Activated naive CD8-positive, alpha-beta T cell treated with anti-CD3 and anti-CD28 coated beads for 36 hours (primary cell): ENCODE results near the gene ARL6IP4. TPM values are rescaled to one million over a fixed set of nuclear protein-coding genes. Genes with fewer than 3 reads are reported as not detected.

Experiments used
- DNase-seq: peaks from one replicate; pipeline ENCODE4 v3.0.0; 2021
- H3K27ac Mint-ChIP-seq: one replicate; pipeline ENCODE4 v1.8.0; 2022; ENCODE audit warnings: mild to moderate bottlenecking, moderate library complexity, mixed read lengths
- H3K27me3 Mint-ChIP-seq: one replicate; pipeline ENCODE4 v1.8.0; 2022; ENCODE audit warnings: mild to moderate bottlenecking, mixed read lengths
- H3K36me3 Mint-ChIP-seq: one replicate; pipeline ENCODE4 v1.8.0; 2021; ENCODE audit warnings: mild to moderate bottlenecking, mixed read lengths
- H3K4me1 Mint-ChIP-seq: one replicate; pipeline ENCODE4 v1.8.0; 2021; ENCODE audit warnings: mixed read lengths
- H3K4me3 Mint-ChIP-seq: one replicate; pipeline ENCODE4 v1.8.0; 2022; ENCODE audit warnings: mild to moderate bottlenecking, moderate library complexity, mixed read lengths
- H3K9me3 Mint-ChIP-seq: one replicate; pipeline ENCODE4 v1.8.0; 2022; ENCODE audit warnings: mixed read lengths
- total RNA-seq, 2 experiments: library from RNA; stranded (reverse); gene quantifications; one replicate each; pipeline ENCODE4 v1.2.3, GENCODE V29; 2021

ARL6IP4 gene
- total RNA-seq, 2 experiments from 2014 or later = 165 to 168 TPM

- Mint-ChIP-seq H3K27ac (no peak overlapping the region), H3K9me3 (no peaks in the 10 kb centered on the region), H3K36me3 (no peaks in the 10 kb centered on the region), H3K4me3 (no peak overlapping the region), H3K4me1 (peaks cover 33% of the 10 kb centered on the region), H3K27me3 (no peaks in the 10 kb centered on the region)
- no peak for DNase-seq
These were observed 41.5 kb downstream of the ARL6IP4 start for GRCh38 chr12:123021688-123022604.

GRCh38 chr12:123022846-123023245, 42.4 kb downstream of the ARL6IP4 start:
- no peak for DNase-seq
- H3K27ac Mint-ChIP-seq = no peak overlapping the region
- no peaks in the 10 kb centered on the region for H3K36me3 Mint-ChIP-seq

GRCh38 chr12:123024819-123025391, 44.4 kb downstream of the ARL6IP4 start:
- Mint-ChIP-seq H3K4me3 (no peak overlapping the region), H3K27me3 (no peaks in the 10 kb centered on the region), H3K27ac (peak overlapping the region; percentile 73), H3K36me3 (no peaks in the 10 kb centered on the region), H3K9me3 (no peaks in the 10 kb centered on the region), H3K4me1 (peaks cover 28% of the 10 kb centered on the region)
- peak; percentile 21 for DNase-seq

More at GRCh38 chr12:123022846-123023245, 42.4 kb downstream of the ARL6IP4 start:
- Mint-ChIP-seq H3K9me3 (no peaks in the 10 kb centered on the region), H3K27me3 (no peaks in the 10 kb centered on the region), H3K4me1 (peaks cover 32% of the 10 kb centered on the region), H3K4me3 (no peak overlapping the region)

GRCh38 chr12:123026094-123026853, 45.8 kb downstream of the ARL6IP4 start:
- Mint-ChIP-seq H3K9me3 (no peaks in the 10 kb centered on the region), H3K27ac (no peak overlapping the region)

GRCh38 chr12:123027726-123028445, 47.4 kb downstream of the ARL6IP4 start:
- Mint-ChIP-seq H3K4me3 (no peak overlapping the region), H3K4me1 (peaks cover 25% of the 10 kb centered on the region), H3K9me3 (no peaks in the 10 kb centered on the region), H3K36me3 (no peaks in the 10 kb centered on the region), H3K27ac (no peak overlapping the region), H3K27me3 (no peaks in the 10 kb centered on the region)
- no peak for DNase-seq

More at GRCh38 chr12:123026094-123026853, 45.8 kb downstream of the ARL6IP4 start:
- DNase-seq = no peak
- H3K27me3 Mint-ChIP-seq = no peaks in the 10 kb centered on the region
- H3K4me1 Mint-ChIP-seq = peaks cover 27% of the 10 kb centered on the region
- no peak overlapping the region for H3K4me3 Mint-ChIP-seq
- H3K36me3 Mint-ChIP-seq = no peaks in the 10 kb centered on the region

GRCh38 chr12:123028475-123028874, 48.0 kb downstream of the ARL6IP4 start:
- Mint-ChIP-seq H3K4me3 (no peak overlapping the region), H3K27me3 (no peaks in the 10 kb centered on the region), H3K36me3 (peaks cover 2% of the 10 kb centered on the region), H3K4me1 (peaks cover 26% of the 10 kb centered on the region), H3K27ac (no peak overlapping the region), H3K9me3 (no peaks in the 10 kb centered on the region)
- DNase-seq = no peak

GRCh38 chr12:123029550-123029949, 49.1 kb downstream of the ARL6IP4 start:
- Mint-ChIP-seq H3K4me1 (peaks cover 26% of the 10 kb centered on the region), H3K9me3 (no peaks in the 10 kb centered on the region), H3K27me3 (no peaks in the 10 kb centered on the region), H3K36me3 (peaks cover 8% of the 10 kb centered on the region), H3K27ac (no peak overlapping the region), H3K4me3 (no peak overlapping the region)
- DNase-seq = no peak

- Mint-ChIP-seq H3K4me3 (no peak overlapping the region), H3K4me1 (peaks cover 24% of the 10 kb centered on the region), H3K36me3 (peaks cover 8% of the 10 kb centered on the region), H3K9me3 (no peaks in the 10 kb centered on the region), H3K27ac (no peak overlapping the region), H3K27me3 (no peaks in the 10 kb centered on the region)
- no peak for DNase-seq
These were observed 50.2 kb downstream of the ARL6IP4 start for GRCh38 chr12:123030686-123031085.

GRCh38 chr12:123031171-123031845, 50.8 kb downstream of the ARL6IP4 start:
- peaks cover 8% of the 10 kb centered on the region for H3K36me3 Mint-ChIP-seq
- peaks cover 23% of the 10 kb centered on the region for H3K4me1 Mint-ChIP-seq
- H3K27ac Mint-ChIP-seq = no peak overlapping the region
- no peaks in the 10 kb centered on the region for H3K27me3 Mint-ChIP-seq
- no peak overlapping the region for H3K4me3 Mint-ChIP-seq
- no peak for DNase-seq
- no peaks in the 10 kb centered on the region for H3K9me3 Mint-ChIP-seq

Other genes with a start within 250 kb of the ARL6IP4 start
- under 1 TPM; 0.54 to 0.68 TPM for gene HCAR1, start 249.8 kb upstream of the ARL6IP4 start, total RNA-seq
- 10 to 100 TPM; 77.7 to 86.4 TPM for gene DENR, start 227.9 kb upstream of the ARL6IP4 start, total RNA-seq
- under 1 TPM; 0.44 to 0.49 TPM for gene CCDC62, start 206.1 kb upstream of the ARL6IP4 start, total RNA-seq
- 10 to 100 TPM; 24.2 to 24.8 TPM for gene HIP1R, start 145.2 kb upstream of the ARL6IP4 start, total RNA-seq
- gene VPS37B, start 84.6 kb upstream of the ARL6IP4 start, total RNA-seq = 10 to 100 TPM; 27.0 to 28.2 TPM
- 1 to 10 TPM; 3.6 TPM for gene ABCB9, start 14.2 kb upstream of the ARL6IP4 start, total RNA-seq
- 10 to 100 TPM; 26.8 to 31.8 TPM for gene OGFOD2, start 5.4 kb upstream of the ARL6IP4 start, total RNA-seq
- 10 to 100 TPM; 13.1 to 13.2 TPM for gene PITPNM2, start 170.4 kb downstream of the ARL6IP4 start, total RNA-seq